ENCODE measurements around the gene CA6. TPM values are rescaled to one million over a fixed set of nuclear protein-coding genes. Genes with fewer than 3 reads are reported as not detected.
"Not testable (repeated sequence)": the region's sequence is repeated elsewhere in the genome, so short reads cannot be mapped to it uniquely, and the experiment has no call there.

Gene CA6
- total RNA-seq, 1 experiment from 2014 or later: 0.11 TPM

- Mint-ChIP-seq H3K36me3 (no peaks in the 10 kb centered on the region), H3K4me1 (no peaks in the 10 kb centered on the region), H3K27ac (no peak overlapping the region), H3K4me3 (no peak overlapping the region), H3K27me3 (ENCODE audit: low read depth) (no peaks in the 10 kb centered on the region; the same call in 1 of the 2 replicates), H3K9me3 (peaks cover 13% of the 10 kb centered on the region)
- DNase-seq (ENCODE audit: low spot score): no peak
- ChIA-PET POLR2A (no interaction called here), CTCF (interaction anchor here (1.0 to 1.3 kb wide), 3 partner anchors 33 to 75 kb away, joined by 3 to 6 read pairs (median 6); no protein-coding TSS in a partner anchor)
- no peak for ATAC-seq
- TF ChIP-seq SMAD4 (CRISPR knock-in tag; IDR thresholded peaks at IDR 0.05): no peak
- no peak for TF ChIP-seq NFATC4 (CRISPR knock-in tag; IDR thresholded peaks at IDR 0.05)
- no peak for TF ChIP-seq STAT6 (CRISPR knock-in tag; conservative IDR thresholded peaks at IDR 0.05; ENCODE audit: low read depth)
- TF ChIP-seq, protein P1, sequence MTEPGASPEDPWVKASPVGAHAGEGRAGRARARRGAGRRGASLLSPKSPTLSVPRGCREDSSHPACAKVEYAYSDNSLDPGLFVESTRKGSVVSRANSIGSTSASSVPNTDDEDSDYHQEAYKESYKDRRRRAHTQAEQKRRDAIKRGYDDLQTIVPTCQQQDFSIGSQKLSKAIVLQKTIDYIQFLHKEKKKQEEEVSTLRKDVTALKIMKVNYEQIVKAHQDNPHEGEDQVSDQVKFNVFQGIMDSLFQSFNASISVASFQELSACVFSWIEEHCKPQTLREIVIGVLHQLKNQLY (CRISPR knock-in tag; IDR thresholded peaks at IDR 0.05): no peak
- no peak for TF ChIP-seq EMX1 (CRISPR knock-in tag; IDR thresholded peaks at IDR 0.05)
- TF ChIP-seq, protein P2, sequence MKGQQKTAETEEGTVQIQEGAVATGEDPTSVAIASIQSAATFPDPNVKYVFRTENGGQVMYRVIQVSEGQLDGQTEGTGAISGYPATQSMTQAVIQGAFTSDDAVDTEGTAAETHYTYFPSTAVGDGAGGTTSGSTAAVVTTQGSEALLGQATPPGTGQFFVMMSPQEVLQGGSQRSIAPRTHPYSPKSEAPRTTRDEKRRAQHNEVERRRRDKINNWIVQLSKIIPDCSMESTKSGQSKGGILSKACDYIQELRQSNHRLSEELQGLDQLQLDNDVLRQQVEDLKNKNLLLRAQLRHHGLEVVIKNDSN (CRISPR knock-in tag; IDR thresholded peaks at IDR 0.05): no peak
- TF ChIP-seq KAT7 (CRISPR knock-in tag; IDR thresholded peaks at IDR 0.05; ENCODE audit: borderline replicate concordance): no peak
- TF ChIP-seq MYBL2 (CRISPR knock-in tag; IDR thresholded peaks at IDR 0.05): no peak
- no peak for TF ChIP-seq HMGA2 (CRISPR knock-in tag; IDR thresholded peaks at IDR 0.05)
Observed at GRCh38 chr1:8930116-8930515, 15.6 kb upstream of the CA6 start.

DNA sequence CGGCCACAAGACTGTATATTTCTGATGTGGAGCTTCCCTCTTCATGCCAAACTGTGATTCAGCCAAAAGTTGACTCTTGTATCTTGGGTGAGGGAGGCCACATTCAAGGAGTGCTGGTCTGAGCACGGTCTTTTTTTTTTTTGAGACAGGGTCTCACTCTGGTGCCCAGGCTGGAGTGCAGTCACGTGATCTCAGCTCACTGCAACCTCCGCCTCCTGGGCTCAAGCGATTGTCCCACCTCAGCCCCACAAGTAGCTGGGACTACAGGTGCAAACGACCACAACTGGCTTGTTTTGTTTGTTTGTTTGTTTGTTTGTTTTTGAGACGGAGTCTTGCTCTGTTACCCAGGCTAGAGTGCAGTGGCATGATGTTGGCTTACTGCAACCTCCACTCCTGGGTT is 8.6 kb upstream of the CA6 start:
- POLR2A ChIA-PET: not testable (repeated sequence)
- H3K9me3 Mint-ChIP-seq: peaks cover 27% of the 10 kb centered on the region

GRCh38 chr1:8937701-8938100 is 8.0 kb upstream of the CA6 start:
- POLR2A ChIA-PET: no interaction called here
- no peak for DNase-seq (ENCODE audit: low spot score)
- Mint-ChIP-seq H3K27ac (no peak overlapping the region), H3K4me1 (peaks cover 23% of the 10 kb centered on the region), H3K4me3 (no peak overlapping the region), H3K9me3 (peaks cover 27% of the 10 kb centered on the region), H3K36me3 (peaks cover 6% of the 10 kb centered on the region), H3K27me3 (ENCODE audit: low read depth) (no peaks in the 10 kb centered on the region; the same call in 1 of the 2 replicates)
- no peak for TF ChIP-seq E2F5 (CRISPR knock-in tag; IDR thresholded peaks at IDR 0.05)
- TF ChIP-seq JAZF1 (CRISPR knock-in tag; IDR thresholded peaks at IDR 0.05): no peak
- no peak for TF ChIP-seq TEAD1 (CRISPR knock-in tag; IDR thresholded peaks at IDR 0.05)
- TF ChIP-seq STAT6 (CRISPR knock-in tag; conservative IDR thresholded peaks at IDR 0.05; ENCODE audit: low read depth): no peak
- no peak for TF ChIP-seq TCF7 (CRISPR knock-in tag; IDR thresholded peaks at IDR 0.05; ENCODE audit: low read depth)
- TF ChIP-seq ZNF423 (CRISPR knock-in tag; IDR thresholded peaks at IDR 0.05): no peak
- TF ChIP-seq IRF1 (CRISPR knock-in tag; IDR thresholded peaks at IDR 0.05): no peak
- TF ChIP-seq ZNF671 (CRISPR knock-in tag; IDR thresholded peaks at IDR 0.05): no peak
- TF ChIP-seq ZNF425 (CRISPR knock-in tag; conservative IDR thresholded peaks at IDR 0.05): no peak
- no peak for TF ChIP-seq JUN (CRISPR knock-in tag; IDR thresholded peaks at IDR 0.05)
- no peak for TF ChIP-seq NR1H2 (CRISPR knock-in tag; IDR thresholded peaks at IDR 0.05)
- TF ChIP-seq ZBTB43 (CRISPR knock-in tag; IDR thresholded peaks at IDR 0.05): no peak
- TF ChIP-seq ESRRA (CRISPR knock-in tag; IDR thresholded peaks at IDR 0.05; ENCODE audit: borderline replicate concordance): no peak
- CTCF ChIA-PET: interaction anchor here (1.0 to 5.9 kb wide), 4 partner anchors 23 to 67 kb away, joined by 3 to 31 read pairs (median 6); no protein-coding TSS in a partner anchor
- no peak for ATAC-seq

More for the DNA sequence above, 8.6 kb upstream of the CA6 start:
- not testable (repeated sequence) for ATAC-seq; H3K27me3 Mint-ChIP-seq (ENCODE audit: low read depth); H3K27ac Mint-ChIP-seq; H3K36me3 Mint-ChIP-seq; DNase-seq (ENCODE audit: low spot score); H3K4me3 Mint-ChIP-seq
- CTCF ChIA-PET: interaction anchor here (1.3 to 5.9 kb wide), 2 partner anchors 22 to 26 kb away, joined by 3 to 31 read pairs; no protein-coding TSS in a partner anchor
- peaks cover 20% of the 10 kb centered on the region for H3K4me1 Mint-ChIP-seq

Data from WTC11 (cell line).